CD4-positive, alpha-beta T cell treated with Interleukin-4 for 4 hours (primary cell): ENCODE results near the gene OCRL.
"Not testable (repeated sequence)": the region's sequence is repeated elsewhere in the genome, so short reads cannot be mapped to it uniquely, and the experiment has no call there.

ENCODE experiments used
- DNase-seq: peaks from one replicate; pipeline ENCODE4 v3.0.0-alpha.2; 2020

OCRL gene

DNA sequence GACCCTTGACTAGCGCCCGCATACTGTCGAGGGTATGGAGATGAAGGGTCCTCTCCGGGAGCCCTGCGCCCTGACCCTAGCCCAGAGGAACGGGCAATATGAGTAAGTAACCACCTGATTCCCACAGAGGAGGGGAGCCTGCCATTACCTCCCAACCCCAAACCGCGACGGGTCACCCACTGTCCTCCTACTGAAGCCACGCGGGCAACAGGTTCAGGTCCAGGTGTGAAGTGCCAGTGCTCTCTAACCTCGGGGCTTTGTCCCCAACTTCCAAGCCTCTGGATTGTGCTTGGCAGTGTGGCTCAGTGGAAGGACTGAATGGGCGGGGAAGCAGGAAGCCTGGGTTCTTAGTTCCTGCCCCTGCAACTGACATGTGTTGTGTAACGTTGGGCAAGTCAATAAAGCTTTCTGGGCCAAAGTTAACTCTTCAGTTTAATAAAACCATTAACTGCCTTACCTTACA is 694 bp downstream of the OCRL start:
- DNase-seq, result no peak

DNA sequence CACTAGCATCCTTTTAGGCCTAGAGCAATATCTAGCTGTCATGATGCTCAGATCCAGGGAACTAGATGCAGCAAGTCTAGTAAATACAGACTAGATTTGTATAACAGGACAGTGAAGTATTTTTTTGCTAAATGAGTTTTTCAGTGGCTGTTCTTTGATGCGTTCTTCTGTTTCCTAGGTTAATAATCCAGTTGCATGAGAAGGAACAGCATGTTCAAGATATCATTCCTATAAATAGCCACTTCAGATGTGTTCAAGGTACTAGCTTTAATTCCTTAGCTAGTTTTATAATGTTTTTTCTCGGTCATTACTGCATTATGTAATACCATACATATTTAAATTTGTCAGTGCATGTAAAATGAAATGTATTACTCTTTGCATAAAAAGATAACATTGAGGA is 4.7 kb downstream of the OCRL start:
- DNase-seq, result no peak

DNA sequence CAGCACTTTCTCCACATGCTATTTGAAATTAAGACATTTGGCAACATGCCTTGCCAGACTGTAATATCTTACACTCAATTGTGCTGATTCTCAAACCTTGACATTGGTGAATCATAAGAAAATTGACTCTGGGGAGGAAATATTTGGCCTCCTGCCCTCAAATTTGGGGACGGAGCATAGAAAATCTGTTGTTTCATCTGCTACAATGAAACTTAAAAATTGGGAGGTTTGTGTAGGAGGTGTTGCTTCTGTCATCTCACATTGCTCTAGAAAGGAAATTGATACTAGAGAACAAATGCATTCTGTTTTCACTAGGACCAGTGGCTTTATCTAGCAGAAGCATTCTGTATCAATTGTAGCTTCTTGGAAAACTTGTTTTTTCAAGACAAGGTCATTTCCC is 5.3 kb downstream of the OCRL start:
- no peak for DNase-seq

DNA sequence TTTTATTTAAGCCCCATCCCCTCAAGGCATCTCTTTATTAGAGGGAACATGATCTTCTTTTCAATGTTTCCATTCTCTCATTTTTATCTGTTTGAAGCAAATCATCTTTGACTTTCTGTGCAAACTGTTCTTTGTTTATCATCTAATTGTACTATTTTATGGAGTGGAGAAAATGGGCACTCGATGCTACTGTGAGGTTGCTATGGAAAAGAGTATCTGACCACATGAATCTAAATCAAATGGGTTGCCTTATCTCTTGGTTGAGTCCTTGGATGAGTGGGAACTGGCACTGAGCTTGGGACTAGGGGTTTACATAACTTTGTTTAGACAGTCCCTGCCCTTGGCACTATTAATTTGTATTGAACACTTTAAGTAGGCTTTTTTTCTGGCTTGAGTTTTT is 9.1 kb downstream of the OCRL start:
- no peak for DNase-seq

DNA sequence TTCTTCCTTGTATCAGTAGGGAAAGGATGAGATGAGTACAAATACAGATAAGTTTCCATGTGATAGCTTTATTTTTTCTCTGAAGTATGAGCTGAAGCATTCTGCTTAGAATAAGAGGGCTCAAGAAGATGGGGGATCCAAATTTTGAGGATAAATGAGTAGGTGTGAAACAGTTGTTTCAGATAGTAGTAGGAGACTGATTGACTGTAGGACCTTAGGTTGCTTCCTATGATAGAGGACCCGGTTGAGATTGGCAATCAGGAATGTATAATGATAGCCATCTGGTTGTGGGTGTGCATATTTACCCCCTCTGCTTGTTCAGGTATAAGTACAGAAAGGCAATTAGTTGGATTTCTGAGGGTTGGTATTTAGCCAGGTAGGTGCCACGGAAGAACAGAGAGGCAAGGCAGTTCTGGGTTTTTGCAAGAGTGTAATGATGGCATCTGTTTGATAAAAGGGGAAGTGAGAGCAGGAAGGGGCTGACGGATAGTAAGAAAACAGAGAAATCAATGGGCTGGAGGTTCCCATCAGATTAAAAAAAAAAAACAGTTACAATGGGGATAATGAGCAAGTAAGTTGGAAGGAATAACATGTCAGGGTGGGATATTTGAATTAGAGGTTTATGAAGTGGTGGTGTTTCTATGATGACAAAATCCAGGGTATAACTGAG is 13.7 kb downstream of the OCRL start:
- DNase-seq, result no peak

DNA sequence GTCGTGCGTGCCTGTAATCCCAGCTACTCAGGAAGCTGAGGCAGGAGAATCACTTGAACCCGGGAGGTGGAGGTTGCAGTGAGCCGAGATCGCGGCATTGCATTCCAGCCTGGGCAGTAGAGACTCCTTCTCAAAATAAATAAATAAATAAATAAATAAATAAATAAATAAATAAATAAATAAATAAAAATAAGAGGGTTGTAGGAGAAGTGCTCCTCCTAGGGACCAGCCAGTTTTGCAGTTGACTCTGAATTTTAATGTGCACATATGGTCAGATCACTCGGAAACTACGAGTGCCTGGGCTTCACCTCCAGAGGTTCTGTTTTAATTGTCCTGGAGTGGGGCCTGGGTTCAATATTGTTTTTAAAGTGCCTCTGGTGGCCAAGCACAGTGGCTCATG is 14.8 kb downstream of the OCRL start:
- DNase-seq, result not testable (repeated sequence)

DNA sequence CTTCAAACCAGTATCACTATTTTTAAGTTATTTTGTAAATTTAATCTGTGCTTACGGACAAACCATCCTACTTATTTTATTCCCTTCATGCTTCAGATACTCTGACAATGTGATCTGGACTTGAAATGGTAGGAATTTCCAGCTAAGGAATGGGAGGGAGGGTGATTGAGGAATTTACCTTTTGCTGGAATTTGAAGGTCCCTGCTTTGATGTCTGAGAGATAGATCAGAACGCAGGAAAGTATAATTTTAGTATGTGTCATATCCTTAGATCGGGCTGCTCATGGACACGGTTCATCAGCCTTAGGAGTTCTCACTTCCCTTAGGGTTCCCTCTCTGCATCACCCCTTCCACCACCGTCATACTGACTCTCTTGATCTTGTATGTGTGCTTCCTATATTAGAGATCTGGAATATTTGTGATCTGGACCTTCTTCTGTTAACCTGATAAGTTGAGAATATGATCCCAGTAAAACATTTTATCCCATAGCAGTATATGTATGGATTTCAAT is 16.8 kb downstream of the OCRL start:
- DNase-seq, result no peak

DNA sequence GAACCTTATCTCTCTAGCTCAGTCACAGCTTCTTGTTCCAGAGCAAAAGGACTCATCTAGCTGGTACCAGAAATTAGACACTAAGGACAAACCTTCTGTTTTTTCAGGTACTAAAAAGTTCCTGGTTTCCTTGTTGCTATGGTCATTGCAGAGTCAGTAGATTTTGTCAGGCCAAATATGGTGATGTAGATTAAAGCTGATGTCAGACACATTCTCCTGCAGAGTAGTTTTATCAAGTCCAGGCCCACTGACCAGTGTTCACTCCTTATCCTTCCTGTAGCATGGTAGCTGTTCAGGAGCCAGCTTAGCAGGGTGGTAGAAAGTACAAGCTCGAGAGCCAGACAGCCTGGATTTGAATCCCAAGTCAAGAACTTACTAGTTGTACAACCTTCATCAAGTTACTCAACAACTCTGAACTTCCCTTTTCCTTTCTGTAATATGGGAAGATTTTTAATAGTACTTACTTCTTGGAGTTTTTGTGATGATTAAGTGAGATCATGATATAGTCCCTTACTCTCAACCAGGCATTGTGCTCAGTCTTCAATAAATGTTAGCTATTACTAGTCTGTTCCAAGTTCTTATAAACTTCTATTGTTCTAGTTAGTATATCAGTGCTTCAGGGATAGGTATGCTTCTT is 17.9 kb downstream of the OCRL start:
- no peak for DNase-seq

DNA sequence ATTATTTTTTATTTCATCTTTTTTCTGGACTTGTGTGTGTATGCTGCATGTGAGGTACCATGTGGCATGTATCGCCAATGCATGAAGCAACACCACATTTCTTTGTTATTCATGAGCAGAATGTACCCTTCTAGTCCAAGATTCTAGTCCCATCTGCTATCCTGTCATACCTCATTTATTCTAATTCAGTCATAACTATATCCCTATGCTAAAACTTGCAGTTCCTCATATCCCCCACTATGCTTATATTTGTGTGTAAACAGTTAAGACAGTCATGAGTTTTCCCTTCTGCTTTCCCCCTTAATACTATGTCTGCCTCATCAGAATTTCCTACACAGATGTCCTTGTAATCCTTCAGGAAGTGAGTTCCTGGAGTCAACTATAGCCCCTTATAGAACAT is 19.7 kb downstream of the OCRL start:
- DNase-seq, result no peak

DNA sequence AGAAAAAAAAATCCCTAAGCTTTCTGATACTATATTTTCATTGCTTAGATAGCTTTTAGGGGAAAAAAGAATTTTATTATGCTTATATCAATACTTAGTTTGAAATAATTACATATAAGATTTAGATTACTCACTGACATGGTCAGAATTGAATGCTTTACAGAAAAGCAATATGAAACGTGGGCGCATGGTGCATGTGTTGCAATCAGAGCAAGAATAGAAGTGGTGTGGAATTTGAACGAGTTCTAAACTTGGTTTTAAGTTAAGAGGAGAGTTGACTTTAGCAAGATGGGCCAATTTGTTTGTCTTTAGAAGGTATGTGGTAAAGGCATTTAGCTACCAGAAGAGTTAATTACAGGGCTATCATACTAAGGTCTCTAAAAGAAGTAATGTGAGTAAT is 21.4 kb downstream of the OCRL start:
- no peak for DNase-seq

DNA sequence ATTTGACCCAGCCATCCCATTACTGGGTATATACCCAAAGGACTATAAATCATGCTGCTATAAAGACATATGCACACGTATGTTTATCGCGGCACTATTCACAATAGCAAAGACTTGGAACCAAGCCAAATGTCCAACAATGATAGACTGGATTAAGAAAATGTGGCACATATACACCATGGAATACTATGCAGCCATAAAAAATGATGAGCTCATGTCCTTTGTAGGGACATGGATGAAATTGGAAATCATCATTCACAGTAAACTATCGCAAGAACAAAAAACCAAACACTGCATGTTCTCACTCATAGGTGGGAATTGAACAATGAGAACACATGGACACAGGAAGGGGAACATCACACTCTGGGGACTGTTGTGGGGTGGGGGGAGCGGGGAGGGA is 24.3 kb downstream of the OCRL start:
- not testable (repeated sequence) for DNase-seq

DNA sequence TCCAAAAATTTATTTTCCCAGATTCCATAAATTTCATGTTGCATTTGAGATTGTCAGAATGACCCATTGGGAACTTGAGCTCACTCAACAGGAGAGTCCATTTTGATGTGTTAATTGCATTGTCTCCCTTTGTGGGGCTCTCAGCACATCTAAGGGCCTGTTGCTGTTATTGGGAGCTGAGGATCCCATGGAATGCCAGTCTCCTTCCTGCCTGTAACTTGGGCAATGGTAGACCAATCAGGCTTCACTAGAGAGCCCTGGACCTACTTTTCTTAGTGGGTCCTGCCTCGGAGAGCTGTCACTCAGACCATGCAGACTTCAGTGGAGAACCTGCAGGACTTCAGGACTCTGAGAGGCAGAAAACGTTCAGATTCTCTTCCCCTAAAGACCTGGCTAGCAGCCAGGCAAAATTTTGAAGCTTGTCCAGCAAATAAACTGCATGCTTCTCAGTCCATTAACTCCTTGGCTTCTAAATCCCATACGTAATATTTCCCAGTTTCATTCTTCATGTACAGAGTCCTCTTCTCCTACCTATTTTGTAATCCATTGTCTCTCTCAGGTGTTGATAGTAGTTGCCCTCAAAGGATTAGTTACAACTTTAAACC is 25.1 kb downstream of the OCRL start:
- DNase-seq, result no peak

DNA sequence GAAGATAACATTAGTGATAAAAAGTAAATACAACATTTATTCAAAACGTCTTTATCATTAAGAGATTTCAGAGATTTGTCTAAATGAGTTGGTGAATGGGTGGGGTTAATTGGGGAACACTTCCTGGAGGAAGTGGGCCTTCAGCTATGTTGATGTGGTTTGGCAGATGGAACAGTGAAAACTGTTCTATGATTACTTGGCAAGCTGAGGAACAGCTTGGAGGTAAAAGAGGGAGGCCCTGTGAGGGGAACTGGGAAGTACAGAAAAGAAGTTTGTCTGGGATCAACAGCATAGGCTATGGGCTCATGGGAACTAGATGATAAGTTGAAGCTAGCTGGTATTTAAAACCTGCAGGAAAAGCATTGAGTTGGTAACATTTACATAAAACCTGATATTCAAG is 26.0 kb downstream of the OCRL start:
- no peak for DNase-seq

DNA sequence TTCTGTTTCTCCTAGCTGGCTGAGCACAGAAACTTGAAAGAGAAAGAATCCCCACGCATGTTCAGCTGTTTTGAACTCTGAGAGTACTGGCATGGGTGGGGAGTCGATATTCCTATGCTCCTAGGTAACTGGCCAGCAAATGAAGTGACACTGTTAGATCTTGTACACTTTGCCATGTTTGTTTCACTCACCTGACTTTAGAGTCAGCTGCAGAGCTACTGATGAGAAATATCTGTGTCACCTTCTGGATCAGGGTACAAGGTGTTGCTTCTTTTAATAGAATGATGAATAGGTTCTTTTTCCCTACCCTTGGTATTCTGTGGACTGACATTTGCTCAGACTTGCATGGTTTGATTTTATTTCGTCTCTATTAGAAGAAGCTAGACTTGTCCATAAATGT is 28.3 kb downstream of the OCRL start:
- DNase-seq, result no peak

DNA sequence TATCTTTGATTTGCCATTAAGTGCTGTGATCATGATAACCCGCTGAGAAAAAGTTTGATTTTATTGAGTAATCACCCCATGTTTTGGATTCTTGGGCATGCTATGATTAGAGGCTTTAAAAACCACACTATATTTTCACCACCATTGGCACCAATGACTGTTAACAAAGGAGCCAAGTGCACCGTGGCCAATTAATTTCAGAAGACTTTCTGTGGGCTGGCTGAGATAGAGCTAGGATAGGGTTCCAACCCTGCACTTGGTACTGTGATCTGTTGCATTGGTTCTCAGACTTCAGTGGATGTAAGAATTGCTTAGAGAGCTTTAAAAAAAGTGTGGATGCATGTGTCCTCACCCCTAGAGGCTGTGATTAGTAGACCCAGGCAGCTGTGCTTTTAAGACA is 32.4 kb downstream of the OCRL start:
- no peak for DNase-seq

DNA sequence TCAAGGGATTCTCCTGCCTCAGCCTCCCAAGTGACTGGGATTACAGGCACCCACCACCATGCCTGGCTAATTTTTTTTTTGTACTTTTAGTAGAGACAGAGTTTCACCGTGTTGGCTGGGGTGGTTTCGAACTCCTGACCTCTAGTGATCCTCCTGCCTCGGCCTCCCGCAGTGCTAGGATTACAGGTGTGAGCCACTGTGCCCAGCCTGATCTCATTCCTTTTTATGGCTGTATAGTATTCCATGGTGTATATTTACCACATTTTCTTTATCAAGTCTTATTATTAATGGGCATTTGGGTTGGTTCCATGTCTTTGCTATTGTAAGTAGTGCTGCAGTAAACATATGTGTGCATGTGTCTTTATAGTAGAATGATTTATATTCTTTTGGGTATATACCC is 33.6 kb downstream of the OCRL start:
- DNase-seq, result not testable (repeated sequence)

DNA sequence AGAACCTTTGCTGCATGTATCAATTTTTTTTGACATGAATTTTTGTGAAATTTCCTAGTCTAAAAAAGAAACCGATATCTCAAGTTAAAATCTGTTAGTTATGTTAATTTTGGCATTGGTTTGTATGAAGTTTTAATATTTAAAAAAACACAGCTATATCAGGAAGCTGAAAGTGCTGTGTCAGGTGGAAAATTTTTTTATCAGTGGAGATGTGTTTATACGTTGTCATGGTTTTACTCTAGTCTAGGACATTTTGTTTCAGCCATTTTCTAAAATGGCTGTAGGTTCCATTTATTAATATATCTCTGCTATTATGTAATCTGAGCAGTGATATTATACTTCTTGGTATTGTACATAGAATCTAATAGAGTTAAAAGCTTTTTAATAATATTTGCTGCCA is 34.2 kb downstream of the OCRL start:
- no peak for DNase-seq

DNA sequence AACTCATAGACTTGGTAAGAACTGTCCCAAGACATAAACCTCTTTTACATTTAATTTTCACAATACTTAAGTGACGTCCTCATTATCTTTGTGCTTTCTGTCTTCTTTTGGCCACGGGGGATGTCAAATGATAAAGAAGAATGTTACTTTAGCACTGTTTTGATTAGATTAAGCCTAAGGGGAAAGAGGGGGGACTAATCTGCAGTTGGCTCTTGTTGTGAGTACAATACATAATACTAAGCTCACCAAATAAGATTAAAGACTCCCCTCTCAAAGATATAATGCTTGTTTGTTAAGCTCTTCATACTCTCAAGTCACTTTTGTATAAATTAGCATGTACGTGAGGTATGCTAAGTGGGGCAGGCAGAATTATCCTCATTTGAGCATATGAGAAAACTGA is 36.5 kb downstream of the OCRL start:
- DNase-seq, result no peak

DNA sequence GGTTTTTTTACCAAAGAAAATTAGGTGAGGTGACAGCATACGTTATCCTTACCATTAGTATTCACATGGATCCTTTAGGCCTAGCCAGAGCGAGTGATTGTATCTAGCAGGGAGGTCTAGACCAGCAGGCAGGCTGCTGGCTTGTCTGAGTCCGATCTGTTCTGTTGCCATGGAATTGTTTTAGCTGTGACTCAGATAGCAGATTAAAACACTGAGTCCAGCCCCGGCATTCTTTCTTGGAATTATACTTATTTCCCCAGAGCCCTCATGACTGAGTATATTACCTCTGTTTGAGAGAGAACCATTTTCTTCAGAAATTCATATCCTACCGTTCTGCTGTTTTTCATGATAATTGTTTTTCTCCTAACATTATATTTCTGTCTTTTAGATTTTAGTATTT is 37.4 kb downstream of the OCRL start:
- no peak for DNase-seq

DNA sequence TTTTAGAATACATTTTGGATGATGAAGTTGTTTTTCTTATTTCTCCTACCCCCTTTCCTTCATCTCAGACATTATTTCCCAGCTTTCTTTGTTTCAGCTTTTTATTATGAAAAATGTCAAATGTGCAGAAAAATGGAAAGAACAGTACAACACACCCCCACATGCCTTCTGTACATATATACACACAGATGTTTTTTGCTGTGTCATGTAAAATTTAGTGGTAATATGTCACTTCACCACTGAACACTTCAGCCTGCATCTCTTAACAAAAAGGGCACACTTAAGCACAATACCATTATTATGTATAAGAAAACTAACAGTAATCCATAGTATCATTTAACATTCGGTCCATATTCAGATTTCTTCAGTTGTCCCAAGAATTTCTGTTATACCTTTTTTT is 37.8 kb downstream of the OCRL start:
- DNase-seq, result no peak

DNA sequence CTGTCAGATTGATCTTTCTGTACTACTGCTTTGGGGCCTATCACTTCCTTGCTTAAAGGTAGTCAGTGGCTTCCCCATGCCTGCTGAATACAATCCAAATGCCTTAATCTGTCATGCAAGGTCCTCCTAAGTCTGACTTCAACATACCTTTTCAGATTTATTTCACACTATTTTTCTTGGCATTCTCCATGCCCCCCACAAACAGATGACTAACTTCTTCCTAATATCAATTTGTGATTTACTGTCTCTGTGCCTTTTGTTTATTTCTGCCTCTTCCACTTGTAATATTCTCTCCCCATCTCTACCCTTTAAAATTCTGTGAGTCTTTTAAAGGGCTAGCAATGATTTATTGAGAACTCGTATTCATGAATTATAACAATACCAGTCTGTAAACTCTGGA is 41.8 kb downstream of the OCRL start:
- no peak for DNase-seq

DNA sequence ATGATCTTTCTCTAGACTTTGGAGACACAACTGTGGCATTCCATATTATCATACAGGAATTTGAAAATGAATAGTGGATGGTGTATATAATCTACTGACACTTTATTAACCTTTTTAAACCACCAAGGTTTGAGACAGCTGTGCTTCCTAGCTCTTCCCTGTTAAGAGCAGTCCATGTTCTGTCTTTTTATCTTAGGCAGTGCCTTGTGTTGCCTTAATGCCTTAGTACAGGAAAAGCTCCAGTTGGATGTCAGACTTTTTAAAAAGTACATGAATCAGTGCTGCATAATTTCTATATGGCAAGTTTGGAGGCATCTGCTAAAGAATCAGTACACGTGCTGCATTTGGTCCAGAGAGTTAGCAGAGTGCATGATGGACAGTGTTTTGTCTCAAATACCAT is 45.1 kb downstream of the OCRL start:
- DNase-seq, result no peak

DNA sequence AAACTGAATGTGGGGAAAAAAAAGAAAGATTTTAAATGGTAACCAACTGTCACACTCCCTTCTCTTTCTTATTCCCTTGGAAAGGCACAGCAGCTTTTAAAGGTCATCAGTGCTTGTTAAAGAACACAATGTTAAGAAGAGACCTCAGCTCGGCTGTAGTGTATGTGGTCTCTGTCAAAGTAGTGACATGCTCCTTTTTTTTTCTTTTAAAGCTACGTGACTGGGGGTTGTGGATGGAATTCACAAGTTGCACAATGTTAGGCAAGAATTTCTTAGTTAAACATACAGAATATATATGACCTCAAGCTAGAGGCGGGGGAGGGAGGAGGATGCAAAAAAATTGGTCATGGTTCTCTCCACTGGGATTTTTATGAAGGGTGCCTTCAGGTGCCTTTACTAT is 45.6 kb downstream of the OCRL start:
- DNase-seq, result no peak

DNA sequence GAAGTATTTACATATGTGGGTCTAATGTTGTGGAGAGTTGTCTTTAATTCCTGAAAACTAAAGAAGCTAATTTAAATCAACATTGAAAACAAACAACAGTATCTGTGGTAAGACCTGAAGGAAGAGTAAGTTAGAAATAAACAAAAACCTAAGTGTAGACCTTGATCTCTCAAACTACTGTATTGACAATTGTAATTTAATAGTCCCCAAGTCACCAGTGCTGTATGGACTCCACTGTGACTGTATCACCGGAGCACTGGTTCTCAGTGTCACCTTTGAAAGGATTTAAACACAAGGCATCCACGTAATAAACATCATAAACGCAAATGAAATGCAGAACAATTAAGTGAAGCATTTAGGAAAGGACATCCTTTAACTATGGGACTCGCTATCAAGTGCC is 46.4 kb downstream of the OCRL start:
- no peak for DNase-seq

DNA sequence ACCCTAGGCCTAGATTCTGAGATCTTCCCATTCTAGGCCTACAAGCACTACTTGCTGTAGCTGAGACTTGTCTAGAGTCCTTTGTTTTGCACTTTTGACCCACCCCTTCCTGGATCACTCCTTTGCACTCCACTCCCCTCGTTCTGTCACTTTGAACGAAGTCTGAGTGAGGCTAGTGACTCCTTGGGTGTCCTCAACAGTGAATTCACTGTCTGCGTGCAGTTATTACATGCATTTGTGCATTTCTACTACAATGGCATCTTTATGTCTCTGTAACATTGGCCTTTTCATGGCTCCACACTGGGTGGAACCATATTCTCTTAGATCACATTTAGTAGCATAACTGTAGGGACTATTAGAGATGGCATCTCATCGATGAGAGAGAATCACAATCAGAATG is 50.5 kb downstream of the OCRL start:
- no peak for DNase-seq
